Ovary (tissue), 3 donors: ENCODE measurements around the gene SAE1.

Source experiments
- EP300 ChIP-seq: sonication (generic); formaldehyde crosslinking; IDR thresholded peaks from one replicate; pipeline ENCODE4 v1.6.1; 2017; ENCODE audit warnings: antibody characterized with exemption
- POLR2A ChIP-seq: fragments of 450-650 bp; IDR thresholded peaks from one replicate; pipeline ENCODE4 v1.6.1; 2017; ENCODE audit warnings: antibody characterized with exemption, mild to moderate bottlenecking, moderate library complexity
- TF ChIP-seq, protein P1 (sequence below), 3 donors: fragments of 450-650 bp in 2 of 3; fragments of 200-600 bp in 1 of 3; IDR thresholded peaks; one replicate each; pipeline versions ENCODE4 v1.5.1 to v1.8.0; 2016 to 2022; ENCODE audit warnings: antibody characterized with exemption in 3 of 3, mild to moderate bottlenecking in 1 of 3
- donor health status: DM: no; HTN: no; CAD: no.

DNA sequence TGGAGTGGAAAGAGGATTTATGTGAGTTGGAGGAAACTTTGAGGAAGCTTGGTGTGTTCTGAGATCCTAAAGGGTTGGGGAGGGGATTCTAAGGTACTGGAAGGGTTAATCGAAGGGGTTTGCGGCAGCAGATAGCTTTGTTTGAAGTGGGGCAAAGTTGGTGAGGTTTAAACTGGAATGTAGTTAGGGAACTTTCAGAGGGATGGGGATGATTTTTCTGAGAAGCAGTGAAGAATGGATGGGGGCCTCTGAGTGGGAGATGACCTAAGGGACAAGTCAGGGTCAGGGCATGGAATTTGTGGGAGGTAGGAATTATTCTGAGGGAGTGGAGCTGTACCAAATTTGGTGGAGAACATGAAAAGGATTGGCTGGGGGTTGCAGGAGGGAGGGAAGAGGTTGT, 3.9 kb downstream of the SAE1 start:
- TF ChIP-seq, protein P1, sequence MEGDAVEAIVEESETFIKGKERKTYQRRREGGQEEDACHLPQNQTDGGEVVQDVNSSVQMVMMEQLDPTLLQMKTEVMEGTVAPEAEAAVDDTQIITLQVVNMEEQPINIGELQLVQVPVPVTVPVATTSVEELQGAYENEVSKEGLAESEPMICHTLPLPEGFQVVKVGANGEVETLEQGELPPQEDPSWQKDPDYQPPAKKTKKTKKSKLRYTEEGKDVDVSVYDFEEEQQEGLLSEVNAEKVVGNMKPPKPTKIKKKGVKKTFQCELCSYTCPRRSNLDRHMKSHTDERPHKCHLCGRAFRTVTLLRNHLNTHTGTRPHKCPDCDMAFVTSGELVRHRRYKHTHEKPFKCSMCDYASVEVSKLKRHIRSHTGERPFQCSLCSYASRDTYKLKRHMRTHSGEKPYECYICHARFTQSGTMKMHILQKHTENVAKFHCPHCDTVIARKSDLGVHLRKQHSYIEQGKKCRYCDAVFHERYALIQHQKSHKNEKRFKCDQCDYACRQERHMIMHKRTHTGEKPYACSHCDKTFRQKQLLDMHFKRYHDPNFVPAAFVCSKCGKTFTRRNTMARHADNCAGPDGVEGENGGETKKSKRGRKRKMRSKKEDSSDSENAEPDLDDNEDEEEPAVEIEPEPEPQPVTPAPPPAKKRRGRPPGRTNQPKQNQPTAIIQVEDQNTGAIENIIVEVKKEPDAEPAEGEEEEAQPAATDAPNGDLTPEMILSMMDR (IDR thresholded peaks at IDR 0.05) = no peak
- TF ChIP-seq POLR2A (no peak), EP300 (no peak)
